NCI-H2196 (cell line): ENCODE measurements around the gene ARAP2.

Experiments
- DNase-seq: peaks from one replicate; lab custom pipeline; 2025; ENCODE audit not compliant: unreplicated experiment; lab: John Stamatoyannopoulos, UW

Gene ARAP2

DNA sequence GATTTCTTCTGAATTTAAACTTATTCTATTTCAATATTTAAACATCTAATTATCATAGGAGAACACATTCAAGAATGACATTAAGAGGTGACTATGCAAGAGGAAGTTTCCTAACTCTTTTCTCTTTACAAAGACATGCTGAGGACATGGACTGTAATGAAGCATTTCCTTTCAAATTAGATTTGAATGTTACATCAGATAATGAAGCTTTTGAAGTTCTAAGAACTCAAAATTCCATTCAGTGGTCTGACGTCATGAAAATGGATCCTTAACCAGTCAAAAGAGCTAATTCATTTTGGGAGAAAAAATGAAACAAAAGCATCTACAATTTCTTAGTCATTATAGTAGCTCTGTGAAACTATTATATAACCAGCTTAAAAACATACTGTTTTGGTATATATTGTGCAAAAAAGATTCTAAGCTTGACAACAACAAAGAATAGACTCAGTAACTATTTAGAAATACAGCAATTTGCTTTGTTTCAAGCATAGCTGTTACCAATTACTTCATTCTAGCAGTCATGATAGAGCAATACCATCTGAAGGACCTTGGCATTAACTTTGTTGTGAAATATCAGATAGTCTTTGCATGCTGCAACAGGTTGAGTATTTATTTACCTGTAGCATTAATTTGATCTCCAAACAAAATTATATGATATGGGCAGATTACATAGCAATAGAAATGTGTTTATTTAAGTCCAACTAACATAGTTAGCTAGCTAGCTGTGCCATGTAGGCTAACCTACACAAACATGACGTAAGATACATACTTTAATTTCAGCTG, 23.4 kb upstream of the ARAP2 start:
- DNase-seq: no peak

DNA sequence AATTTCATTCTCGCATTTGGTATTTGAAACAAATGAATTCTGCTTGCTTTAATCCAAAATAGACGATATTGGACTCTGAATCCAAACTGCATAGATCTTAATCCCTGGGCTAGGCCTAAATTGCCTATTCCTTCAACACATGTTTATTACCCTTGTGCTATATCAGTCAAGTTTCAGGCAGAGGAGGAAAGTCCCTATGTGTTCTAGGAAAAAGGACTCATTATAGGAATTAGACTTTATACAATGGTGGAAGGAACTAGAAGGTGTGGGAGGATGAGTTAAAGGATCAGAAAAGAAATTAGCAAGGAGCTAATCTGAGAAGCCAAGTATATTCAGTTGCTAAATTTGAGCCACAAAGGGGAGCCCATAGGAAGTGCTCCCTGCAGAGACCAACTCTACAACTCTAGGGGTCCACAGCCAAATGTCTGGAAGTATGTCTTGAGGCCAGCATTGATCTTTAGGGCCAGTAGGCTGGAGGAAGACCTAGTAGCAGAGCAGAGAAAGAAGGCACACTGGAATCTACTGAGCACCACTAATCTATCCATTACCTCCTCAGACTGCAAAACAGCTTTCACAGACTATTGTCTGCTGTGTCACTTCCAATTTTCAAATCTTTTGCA, 20.0 kb upstream of the ARAP2 start:
- DNase-seq: no peak

DNA sequence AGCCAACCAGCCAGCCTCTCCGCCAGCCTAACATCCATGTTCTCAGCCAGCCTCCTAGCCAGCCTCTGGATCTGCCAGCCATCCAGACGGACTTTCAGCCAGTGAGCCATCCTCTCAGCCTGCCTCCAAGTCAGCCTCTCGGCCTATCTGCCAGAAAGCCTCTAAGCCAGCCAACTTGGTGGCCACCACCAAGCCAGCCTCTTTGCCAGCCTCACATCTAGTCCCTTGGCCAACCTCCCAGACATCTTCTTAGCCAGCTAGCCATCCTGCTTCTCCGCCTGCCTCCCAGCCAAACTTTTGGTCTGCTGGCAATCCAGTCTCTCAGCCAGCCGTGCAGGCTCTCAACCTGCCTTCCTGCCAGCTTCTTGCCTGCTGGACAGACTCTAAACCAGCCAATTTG, 16.4 kb upstream of the ARAP2 start:
- no peak for DNase-seq

DNA sequence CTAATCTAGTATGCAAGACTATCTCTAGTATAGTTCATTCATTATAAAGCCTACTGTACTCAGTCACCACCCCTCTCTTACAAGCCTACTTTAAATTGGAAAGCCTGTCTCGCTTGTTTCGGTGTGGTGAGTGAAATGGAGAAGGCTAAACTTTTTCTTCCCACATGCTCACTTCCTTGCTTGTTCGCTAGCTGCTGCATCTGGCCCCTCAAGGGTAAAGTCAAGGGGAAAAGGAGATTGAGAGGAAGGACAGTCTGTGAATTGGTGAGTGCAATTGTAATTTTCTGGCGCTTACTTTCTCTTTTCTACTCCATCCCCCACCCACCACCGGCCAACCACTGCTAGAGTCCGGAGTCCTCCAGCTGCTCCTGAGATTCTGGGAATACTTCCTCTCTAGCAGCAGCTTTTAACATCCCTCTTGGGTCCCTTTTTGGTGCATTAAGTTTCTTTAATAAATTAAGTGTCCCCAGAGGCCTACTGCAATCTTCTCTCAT, 12.1 kb upstream of the ARAP2 start:
- no peak for DNase-seq

DNA sequence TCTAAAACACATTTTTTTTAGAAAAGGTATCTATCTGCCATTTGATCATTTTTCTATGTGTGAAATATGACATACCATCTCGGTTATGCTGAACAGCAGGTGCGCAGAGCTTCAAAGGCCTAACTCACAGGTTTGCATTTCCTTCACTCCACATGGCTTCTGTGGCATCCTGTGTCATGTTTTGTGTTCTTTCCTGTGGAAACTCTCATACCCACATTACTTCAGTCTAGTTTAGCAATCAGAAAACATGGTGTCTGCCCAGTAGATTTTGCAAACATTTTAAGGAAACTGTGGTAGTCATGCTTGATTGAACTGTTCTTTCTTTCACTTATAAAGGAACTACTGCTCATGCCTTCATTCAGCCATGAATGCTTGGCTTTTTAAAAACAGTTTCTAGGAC, 11.3 kb upstream of the ARAP2 start:
- DNase-seq: no peak

DNA sequence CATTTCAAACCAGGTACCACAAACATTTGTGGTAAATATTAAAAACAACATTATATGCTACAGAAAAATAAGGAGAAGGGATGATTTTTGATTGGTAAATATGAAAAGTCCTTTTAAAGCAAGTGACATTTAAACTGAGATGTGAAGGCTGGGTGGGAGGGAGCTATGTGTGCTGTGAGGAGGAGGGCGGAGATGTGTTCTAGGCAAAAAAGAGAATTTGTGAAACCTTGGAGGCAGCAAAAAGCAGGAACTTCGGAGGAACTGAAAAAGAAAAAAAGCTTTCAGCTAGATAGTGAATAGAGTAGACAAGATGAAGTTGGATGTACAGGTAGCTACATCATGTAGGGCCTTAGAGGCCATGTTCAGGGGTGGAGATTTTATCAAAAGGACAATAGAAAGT, 10.1 kb upstream of the ARAP2 start:
- DNase-seq: no peak

DNA sequence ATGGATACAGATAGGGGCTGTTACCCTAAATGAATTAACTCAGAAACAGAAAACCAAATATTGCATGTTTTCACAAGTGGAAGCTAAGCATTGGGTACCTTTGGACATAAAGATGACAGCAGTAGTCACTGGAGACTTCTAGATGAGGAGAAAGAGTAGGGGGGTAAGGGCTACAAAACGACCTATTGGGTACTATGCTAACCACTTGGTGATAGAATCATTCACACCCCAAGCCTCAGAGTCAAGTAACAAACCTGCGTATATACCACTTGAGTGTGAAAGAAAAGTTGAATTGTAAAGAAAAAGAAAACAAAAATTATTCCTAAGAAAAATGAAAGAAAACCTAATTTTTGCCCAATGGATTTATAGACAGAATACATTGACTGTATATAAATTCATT, 7.7 kb upstream of the ARAP2 start:
- DNase-seq: no peak

DNA sequence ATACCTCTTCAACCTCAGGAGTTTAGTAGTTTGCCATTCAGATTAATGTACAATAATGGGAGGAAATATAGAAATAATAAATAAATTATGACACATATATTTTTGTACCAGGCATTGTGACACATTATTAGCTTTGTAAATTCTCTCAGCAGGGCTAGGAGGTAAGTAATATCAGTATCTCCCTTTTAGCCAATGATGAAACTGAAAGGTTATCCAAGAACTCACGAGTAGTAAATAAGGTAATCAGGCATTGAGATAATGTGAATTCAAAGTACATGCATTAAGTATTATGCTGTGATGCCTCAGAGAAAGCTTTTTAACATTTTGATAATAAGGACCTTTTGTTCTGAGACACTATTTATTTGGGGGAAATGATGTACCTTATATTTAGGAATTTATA, 5.3 kb upstream of the ARAP2 start:
- no peak for DNase-seq

DNA sequence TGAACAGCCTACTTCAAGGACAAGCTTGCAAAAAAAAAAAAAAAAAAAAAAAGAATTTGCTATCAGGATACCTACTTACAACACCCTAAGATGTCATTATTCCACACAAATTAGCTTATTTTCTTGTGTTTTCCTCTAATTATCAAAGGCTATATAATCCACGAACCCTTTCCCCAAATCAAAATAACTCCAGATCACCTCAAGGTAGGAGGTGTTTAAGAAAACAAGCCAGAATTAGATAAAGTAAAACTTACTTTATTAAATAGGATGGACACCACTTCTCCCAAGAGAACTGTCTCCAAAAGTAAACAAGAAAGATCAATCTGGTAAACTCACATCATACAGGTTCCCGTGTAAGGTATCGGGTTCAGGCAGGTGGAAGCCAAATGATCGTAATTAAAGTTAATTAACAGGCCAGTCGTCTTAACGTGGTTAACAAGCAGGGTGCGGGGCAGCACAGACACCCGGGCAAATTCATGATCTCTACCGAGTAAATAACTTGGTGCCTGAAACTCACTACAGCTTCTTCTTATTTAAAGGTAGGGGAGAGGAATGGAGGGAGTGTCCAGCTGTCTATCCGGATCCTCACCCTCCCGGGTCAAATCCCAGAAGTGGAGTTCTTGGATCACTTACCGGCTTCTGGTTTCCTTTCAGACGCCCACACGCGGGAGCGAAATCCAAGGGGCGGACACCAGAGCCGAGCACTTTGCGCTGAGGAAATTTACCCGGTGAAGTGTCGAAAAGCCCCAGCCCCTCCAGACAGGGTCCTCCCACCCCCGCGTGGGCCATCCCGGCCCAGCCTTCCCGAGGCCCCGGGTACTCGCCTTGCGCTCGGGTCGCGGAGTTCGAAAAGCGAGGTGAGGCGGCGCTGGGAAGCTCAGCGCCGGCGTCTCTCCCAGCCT, 708 bp downstream of the ARAP2 start:
- DNase-seq: no peak

DNA sequence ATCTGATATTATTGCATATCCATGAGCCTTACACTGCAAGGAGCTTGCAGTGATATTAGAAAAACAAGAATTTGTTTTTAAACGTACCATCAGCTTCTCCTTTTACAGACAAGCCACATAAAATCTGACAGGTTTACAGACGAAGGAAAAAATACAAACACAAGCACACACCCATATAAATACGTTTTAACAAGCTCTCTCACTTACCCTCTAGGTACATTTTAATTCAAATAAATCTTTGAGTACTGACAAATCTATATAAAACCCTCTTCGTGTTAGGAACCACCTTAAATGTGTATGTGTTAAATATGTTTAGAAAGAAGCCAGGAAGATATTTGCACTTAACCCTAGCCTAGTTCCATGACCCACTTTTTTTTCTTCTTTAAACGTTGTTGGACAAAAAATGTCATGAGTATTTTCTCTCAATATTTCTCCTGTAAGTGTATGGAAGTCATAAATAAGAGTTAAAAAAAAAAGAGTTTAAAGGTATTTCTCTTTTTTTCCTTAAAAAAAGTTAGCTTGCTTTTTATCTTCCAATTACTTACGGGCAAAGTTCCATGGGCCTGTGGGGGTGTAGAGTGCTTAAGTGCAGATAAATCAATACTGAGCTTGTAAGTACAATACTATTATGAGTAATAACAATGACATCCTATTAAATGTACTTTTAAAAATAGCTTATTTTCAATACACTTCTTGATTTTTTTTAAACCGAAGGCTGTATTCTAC, 1.5 kb downstream of the ARAP2 start:
- no peak for DNase-seq

DNA sequence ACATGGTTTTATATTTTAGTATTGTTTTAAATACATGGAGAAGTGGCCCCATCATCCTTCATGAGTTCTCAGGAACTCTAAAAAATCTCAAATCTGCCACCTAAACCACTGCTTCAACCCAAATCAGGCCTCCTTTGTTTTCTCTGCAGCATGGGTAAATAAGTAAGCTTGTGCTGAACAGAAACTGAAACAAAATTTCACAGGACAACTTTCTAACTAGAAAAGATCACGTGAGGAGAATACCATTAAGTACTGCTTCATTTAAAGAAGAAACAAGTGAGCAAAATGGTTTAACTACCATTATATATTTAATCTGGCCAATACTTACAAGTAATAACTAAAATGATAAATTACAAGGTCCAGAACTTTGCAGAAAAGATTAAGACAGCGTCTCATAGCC, 2.5 kb downstream of the ARAP2 start:
- no peak for DNase-seq

DNA sequence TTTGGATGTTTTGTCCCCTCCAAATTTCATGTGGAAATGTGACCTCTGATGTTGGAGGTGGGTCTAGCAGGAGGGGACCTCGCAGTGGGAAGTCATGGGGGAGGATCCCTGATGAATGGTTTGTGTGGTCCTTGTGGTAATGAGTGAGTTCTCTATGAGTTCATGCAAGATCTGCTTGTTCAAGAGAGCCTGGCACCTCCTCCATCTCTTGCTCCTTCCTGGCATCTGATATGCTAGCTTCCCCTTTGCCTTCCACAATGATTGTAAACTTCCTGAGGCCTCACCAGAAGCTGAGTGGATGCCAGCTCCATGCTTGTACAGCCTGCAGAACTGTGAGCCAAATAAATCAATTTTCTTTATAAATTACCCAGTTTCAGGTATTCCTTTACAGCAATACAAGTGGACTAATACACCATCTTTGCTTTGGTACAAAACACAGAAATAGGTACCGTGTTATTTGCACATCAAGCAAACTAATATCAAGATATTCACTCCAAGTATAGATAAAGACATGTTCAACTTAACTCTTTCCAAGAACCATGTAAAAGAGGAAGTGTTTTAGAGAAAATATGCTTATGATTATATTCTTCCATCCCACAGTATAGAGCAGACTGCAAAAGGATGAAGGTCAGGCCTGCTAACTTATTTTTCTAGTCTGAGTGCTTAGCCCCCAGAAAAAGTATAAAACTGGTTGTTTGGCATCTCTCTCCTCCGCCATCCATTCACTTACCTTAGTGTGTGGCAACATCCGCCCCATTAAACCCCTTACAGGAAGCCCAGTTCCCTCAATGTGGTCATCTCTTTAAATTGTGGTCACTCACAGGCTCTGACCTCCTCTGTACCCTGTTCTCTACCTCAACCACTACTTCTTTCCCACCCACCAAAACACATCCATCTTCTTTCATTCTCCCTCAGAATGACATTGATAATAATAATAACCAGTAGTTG, 6.7 kb downstream of the ARAP2 start:
- no peak for DNase-seq

DNA sequence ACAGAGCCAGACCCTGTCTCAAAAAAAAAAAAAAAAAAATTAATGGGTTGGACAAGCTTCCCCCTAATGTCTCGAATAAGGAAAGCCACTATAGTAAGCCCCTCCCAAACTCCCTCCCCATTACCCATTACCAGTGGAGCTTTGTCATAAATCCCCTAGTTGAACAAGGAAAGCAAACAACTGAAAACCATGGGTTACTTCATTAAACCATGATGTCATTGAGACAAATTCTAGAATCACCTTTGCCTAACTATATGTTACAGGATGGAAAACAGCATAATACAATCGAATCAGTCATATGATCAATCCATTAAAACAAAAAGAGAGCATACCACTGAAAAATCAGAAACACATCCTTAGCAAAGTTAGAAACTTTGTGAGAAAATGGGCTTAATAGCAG, 8.2 kb downstream of the ARAP2 start:
- no peak for DNase-seq

DNA sequence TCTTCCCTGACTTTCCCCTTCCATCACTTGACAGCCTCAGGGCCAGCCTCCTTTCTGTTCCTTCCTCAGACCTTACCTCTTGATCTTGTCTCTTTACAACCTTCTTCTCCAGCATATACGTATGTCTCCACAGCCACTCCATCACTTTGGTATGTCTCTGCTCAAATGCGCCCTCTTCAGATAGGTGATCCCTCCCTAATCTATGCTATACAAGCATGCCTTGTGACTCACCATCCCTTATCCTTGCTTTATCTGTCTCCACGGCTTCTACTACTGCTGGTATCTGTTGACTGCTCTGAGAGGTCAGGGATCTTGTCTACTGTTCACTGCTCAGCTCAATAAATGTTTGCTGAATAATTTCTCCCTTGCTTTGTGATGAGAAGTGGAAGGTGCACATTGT, 9.0 kb downstream of the ARAP2 start:
- no peak for DNase-seq

DNA sequence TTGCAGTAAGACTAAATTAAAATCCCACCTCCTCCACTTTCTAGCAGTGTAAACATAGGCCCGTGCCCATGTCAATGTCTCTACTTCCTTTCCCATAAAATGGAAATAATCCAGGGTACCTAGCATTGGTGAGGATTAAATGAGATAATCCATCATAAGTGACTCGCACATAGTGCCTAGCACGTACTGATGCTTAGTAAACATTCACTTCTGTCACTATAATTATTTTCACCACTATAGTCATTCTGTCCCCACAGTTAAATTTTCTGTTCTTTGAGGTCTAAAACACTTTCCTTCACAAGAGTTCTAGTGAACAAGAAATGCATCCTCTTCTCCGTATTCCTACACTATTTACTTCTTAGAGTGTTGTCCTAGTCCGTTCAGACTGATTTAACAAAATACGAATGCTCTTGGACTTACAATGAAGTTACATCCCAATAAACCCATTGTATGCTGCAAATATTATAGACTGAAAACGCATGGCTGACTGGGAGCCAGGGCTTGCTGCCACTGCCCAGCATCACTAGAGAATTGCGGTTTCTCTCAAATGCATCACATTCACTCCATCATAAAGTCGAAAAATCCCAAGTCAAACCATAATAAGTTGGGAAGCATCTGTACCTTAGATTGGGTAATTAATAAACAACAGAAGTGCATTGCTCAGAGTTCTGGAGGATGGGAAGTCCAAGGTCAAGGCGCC, 10.6 kb downstream of the ARAP2 start:
- no peak for DNase-seq

DNA sequence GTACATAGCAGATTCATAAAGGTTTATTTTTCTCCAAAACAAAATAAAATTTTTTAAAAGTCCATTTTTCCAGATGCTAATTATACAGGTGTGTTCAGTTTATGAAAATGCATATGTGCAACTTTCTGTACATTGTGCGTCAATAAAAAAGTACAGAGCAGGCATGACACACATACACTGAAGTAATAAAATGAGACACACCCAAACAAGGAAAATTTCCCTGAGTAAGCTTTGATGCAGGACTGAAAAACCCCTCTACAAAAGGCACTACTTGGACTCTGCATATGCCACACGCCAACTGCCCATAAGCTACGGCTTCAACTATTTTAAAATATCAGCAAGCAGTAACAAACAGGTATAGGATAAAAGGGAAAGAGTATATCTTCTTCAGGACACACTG, 13.8 kb downstream of the ARAP2 start:
- DNase-seq: no peak

DNA sequence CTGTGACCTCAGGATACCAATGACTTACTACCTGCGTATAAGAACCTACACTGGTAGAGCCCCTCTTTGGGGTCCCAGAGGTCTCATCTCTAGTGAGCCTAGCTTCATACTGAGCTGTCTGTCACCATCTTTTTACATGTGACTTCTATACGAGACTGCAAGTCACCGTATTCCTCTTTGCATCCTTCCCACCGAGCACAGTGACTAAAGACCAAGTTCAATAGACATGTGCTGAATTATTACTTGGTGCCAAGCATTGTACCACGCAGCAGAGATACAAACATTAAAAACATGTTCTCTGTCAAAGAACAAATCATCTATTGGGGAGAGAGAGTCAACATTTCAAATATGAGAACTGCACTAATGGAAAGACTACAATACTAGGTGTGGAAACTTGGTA, 16.4 kb downstream of the ARAP2 start:
- DNase-seq: no peak

DNA sequence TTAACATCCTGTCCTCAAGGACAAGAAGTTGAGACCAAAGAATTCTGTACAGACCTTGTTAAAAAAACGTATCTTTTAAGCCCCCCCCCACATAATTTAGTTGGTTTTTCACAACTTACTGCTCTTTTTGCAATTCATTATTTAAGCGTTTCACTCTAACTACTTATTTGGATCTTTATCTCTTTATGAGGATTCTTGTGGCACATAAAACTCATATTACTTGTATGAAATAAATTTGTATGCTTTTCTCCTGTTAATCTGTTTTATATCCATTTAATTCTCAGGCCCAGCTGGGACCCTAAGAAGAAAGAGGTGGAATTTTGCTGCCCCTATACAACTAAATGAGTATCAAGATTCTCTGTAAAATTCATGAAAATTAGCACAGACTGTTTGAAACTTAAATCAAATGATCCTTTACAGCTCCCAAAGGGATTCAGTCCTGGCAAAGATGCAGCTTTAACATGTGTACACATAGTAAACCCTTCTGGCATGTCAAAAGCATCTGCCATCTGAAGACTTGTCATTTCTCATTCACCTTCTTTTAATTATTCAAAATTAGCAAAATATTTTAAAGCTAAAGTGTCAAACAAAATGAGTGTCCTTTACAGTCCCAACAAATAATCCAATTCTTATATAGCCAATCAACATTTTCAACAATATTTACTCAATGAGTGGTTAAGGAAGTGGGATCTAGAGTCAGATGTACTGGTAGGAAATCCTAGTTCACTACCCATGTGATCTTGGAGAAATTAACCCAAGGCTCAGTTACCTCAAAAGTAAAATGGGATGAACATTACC, 17.7 kb downstream of the ARAP2 start:
- DNase-seq: no peak
